GM06990 (cell line): ENCODE results near the gene FOSL1.
A peak's percentile ranks its signal among the peaks of the same experiment; 100 is the strongest.
"Not testable (repeated sequence)": the region's sequence is repeated elsewhere in the genome, so short reads cannot be mapped to it uniquely, and the experiment has no call there.

Experiments used
- DNase-seq: peaks from one replicate; pipeline ENCODE4 v3.0.0-alpha.2; 2011; ENCODE audit not compliant: insufficient read length; ENCODE audit errors: extremely low read depth
- H3K27me3 ChIP-seq: replicated peaks from 2 replicates; pipeline ENCODE4 v1.6.0; 2011; ENCODE audit warnings: low read length; ENCODE audit not compliant: control insufficient read depth, insufficient read depth
- H3K36me3 ChIP-seq: 2 replicates; pipeline ENCODE4 v1.5.1; 2011; ENCODE audit warnings: low read length; ENCODE audit not compliant: control insufficient read depth, insufficient read depth
- H3K4me3 ChIP-seq: replicated peaks from 2 replicates; pipeline ENCODE4 v1.5.1; 2011; ENCODE audit warnings: low read depth, mild to moderate bottlenecking, control low read depth, low read length
- CTCF ChIP-seq: IDR thresholded peaks from 2 replicates; pipeline ENCODE4 v1.5.1; 2011; ENCODE audit warnings: low read length, control low read depth, mild to moderate bottlenecking, inconsistent platforms; ENCODE audit not compliant: insufficient read depth, poor library complexity, severe bottlenecking

FOSL1 gene

GRCh38 chr11:65894034-65894591 lies 6.1 kb downstream of the FOSL1 start:
- H3K27me3 ChIP-seq = no peaks in the 10 kb centered on the region
- H3K36me3 ChIP-seq = no peaks in the 10 kb centered on the region; the same call in none of the 2 replicates
- no peak for TF ChIP-seq CTCF
- DNase-seq = no peak
- peak overlapping the region; percentile 60 for H3K4me3 ChIP-seq

DNA sequence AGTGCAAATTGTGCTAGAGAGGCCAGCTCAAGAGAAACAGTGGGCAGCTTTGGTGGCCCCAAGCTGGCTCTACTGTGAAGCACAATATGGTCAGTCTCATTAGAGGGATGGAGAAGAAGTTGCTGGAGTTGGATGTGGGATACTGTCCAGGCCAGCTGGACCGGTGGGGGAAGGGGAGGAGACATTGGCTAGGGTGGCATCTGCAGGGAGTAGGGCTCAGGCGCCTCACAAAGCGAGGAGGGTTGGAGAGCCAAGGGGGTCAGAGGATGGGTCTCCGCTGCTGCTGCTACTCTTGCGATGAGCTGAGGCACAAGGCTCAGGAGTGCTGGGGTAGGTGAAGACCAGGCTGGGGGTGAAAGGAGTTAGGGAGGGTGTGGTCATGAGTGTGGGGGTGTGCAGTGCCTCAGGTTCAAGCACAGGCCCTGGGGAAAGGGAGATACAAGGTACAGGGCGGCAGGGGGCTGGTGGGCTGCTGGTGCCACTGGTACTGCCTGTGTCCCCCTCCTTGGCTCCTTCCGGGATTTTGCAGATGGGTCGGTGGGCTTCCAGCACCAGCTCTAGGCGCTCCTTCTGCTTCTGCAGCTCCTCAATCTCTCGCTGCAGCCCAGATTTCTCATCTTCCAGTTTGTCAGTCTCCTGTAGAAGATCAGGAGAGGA lies 7.4 kb downstream of the FOSL1 start:
- DNase-seq = no peak
- no peak for TF ChIP-seq CTCF
- no peaks in the 10 kb centered on the region for H3K27me3 ChIP-seq
- H3K4me3 ChIP-seq = peak overlapping the region; percentile 89
- no peaks in the 10 kb centered on the region; the same call in none of the 2 replicates for H3K36me3 ChIP-seq

GRCh38 chr11:65892137-65892540 lies 8.0 kb downstream of the FOSL1 start:
- not testable (repeated sequence) for DNase-seq, H3K27me3 ChIP-seq, H3K36me3 ChIP-seq
- peak overlapping the region; percentile 89 for H3K4me3 ChIP-seq

- Histone ChIP-seq H3K27me3 (no peaks in the 10 kb centered on the region), H3K4me3 (peak overlapping the region; percentile 89), H3K36me3 (no peaks in the 10 kb centered on the region; the same call in 1 of the 2 replicates)
- peak; percentile 59 for DNase-seq
- peak; percentile 64 for TF ChIP-seq CTCF
These were observed 8.7 kb downstream of the FOSL1 start for GRCh38 chr11:65891219-65892136.

- DNase-seq = peak; percentile 100
- peaks cover 4% of the 10 kb centered on the region; the same call in 1 of the 2 replicates for H3K36me3 ChIP-seq
- no peak for TF ChIP-seq CTCF
These were observed 9.6 kb downstream of the FOSL1 start, which contains the start of gene CCDC85B for GRCh38 chr11:65890324-65891218. TSS of gene CCDC85B (plus strand) at chr11:65890673. CDS start at chr11:65890784, 111 bp downstream.

More at GRCh38 chr11:65890324-65891218, 9.6 kb downstream of the FOSL1 start, which contains the start of gene CCDC85B:
- Histone ChIP-seq H3K4me3 (peak within 1 kb of the TSS; percentile 96), H3K27me3 (no peaks in the 10 kb centered on the region)
